SK-N-SH treated with all-trans-retinoic acid at 6 μM for 48 hours (cell line): ENCODE measurements around the gene MAEL.

Experiments used
- ATAC-seq: fragments of 200-7000 bp; cut with Tn5 transposase; 3 replicates; pipeline ENCODE4 v1.9.1; 2020; ENCODE audit warnings: mild to moderate bottlenecking, moderate library complexity
- ARNTL ChIP-seq: fragments of 450-650 bp; formaldehyde crosslinking; IDR thresholded peaks from 2 replicates; pipeline ENCODE4 v1.5.0; 2020; ENCODE audit warnings: low read depth, mild to moderate bottlenecking, moderate library complexity, borderline replicate concordance
- BACH2 ChIP-seq: fragments of 250-450 bp; sonication (Bioruptor Pico); IDR thresholded peaks from 2 replicates; pipeline ENCODE4 v1.9.0; 2021; ENCODE audit warnings: mild to moderate bottlenecking, borderline replicate concordance
- ESRRG ChIP-seq: fragments of 250-450 bp; sonication (Bioruptor Pico); IDR thresholded peaks from 2 replicates; pipeline ENCODE4 v1.6.1; 2021; ENCODE audit warnings: mild to moderate bottlenecking
- GLIS3 ChIP-seq: fragments of 250-450 bp; sonication (Bioruptor Pico); IDR thresholded peaks from 2 replicates; pipeline ENCODE4 v1.5.0; 2020; ENCODE audit warnings: mild to moderate bottlenecking, moderate library complexity
- OSR1 ChIP-seq: fragments of 250-450 bp; sonication (Bioruptor Pico); IDR thresholded peaks from 2 replicates; pipeline ENCODE4 v1.8.0; 2022; ENCODE audit warnings: moderate library complexity, mild to moderate bottlenecking, inconsistent platforms
- PPARA ChIP-seq: fragments of 250-450 bp; sonication (Bioruptor Pico); IDR thresholded peaks from 2 replicates; pipeline ENCODE4 v1.5.0; 2020; ENCODE audit warnings: mild to moderate bottlenecking, borderline replicate concordance
- RARB ChIP-seq: fragments of 250-450 bp; sonication (Bioruptor Pico); IDR thresholded peaks from 2 replicates; pipeline ENCODE4 v1.8.0; 2021; ENCODE audit warnings: mild to moderate bottlenecking, moderate library complexity
- ZC3H10 ChIP-seq: fragments of 250-450 bp; sonication (Bioruptor Pico); IDR thresholded peaks from 2 replicates; pipeline ENCODE4 v1.5.1; 2021; ENCODE audit warnings: mild to moderate bottlenecking, moderate library complexity
- ZFP3 ChIP-seq: fragments of 250-450 bp; sonication (Bioruptor Pico); IDR thresholded peaks from 2 replicates; pipeline ENCODE4 v1.5.0; 2020; ENCODE audit warnings: mild to moderate bottlenecking, moderate library complexity
- ZFP30 ChIP-seq: fragments of 450-650 bp; formaldehyde crosslinking; IDR thresholded peaks from 2 replicates; pipeline ENCODE4 v1.5.0; 2022; ENCODE audit warnings: mild to moderate bottlenecking, moderate library complexity
- ZNF565 ChIP-seq: fragments of 450-650 bp; formaldehyde crosslinking; conservative IDR thresholded peaks from 2 replicates; pipeline ENCODE4 v1.5.0; 2020; ENCODE audit warnings: low read depth, mild to moderate bottlenecking, moderate library complexity
- ZNF70 ChIP-seq: fragments of 450-650 bp; formaldehyde crosslinking; IDR thresholded peaks from 2 replicates; pipeline ENCODE4 v1.5.0; 2020; ENCODE audit warnings: mild to moderate bottlenecking, moderate library complexity
- ZNF8 ChIP-seq: fragments of 450-650 bp; formaldehyde crosslinking; IDR thresholded peaks from 2 replicates; pipeline ENCODE4 v1.5.0; 2020; ENCODE audit warnings: mild to moderate bottlenecking, moderate library complexity
- TF ChIP-seq, protein P1 (sequence below): fragments of 250-450 bp; sonication (Bioruptor Pico); IDR thresholded peaks from 2 replicates; pipeline ENCODE4 v1.8.0; 2020; ENCODE audit warnings: mild to moderate bottlenecking, moderate library complexity, borderline replicate concordance
- TF ChIP-seq, protein P2 (sequence below): fragments of 250-450 bp; sonication (Bioruptor Pico); IDR thresholded peaks from 2 replicates; pipeline ENCODE4 v1.5.1; 2021; ENCODE audit warnings: mild to moderate bottlenecking, moderate library complexity
- TF ChIP-seq, protein P3 (sequence below): fragments of 250-450 bp; sonication (Bioruptor Pico); IDR thresholded peaks from 2 replicates; pipeline ENCODE4 v1.5.1; 2020; ENCODE audit warnings: low read depth, mild to moderate bottlenecking, moderate library complexity
- TF ChIP-seq, protein P4 (sequence below): fragments of 250-450 bp; sonication (Bioruptor Pico); IDR thresholded peaks from 2 replicates; pipeline ENCODE4 v1.5.0; 2020; ENCODE audit warnings: mild to moderate bottlenecking, moderate library complexity

MAEL gene

DNA sequence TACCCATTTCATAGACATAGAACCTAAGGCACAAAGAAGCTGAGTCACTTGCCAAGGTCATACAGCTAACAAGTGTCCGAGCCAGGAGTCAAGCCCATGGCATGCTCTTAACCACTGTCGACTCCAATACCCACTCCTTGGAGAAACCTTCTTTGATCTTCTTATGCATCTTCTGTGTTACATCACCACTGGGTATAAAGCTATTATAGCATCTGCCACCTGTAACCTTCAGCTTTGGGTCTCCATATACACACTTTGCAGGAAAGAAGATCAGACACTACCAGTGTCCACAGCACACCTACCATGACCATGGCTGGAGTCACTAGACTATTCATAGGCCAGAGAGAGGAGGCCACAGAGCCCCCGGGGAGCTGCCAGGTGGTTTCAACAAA is 72.0 kb downstream of the MAEL start:
- TF ChIP-seq ZFP3 (CRISPR knock-in tag), result no peak
- no peak for TF ChIP-seq GLIS3 (CRISPR knock-in tag)
- TF ChIP-seq OSR1 (CRISPR knock-in tag), result no peak
- TF ChIP-seq, protein P1, sequence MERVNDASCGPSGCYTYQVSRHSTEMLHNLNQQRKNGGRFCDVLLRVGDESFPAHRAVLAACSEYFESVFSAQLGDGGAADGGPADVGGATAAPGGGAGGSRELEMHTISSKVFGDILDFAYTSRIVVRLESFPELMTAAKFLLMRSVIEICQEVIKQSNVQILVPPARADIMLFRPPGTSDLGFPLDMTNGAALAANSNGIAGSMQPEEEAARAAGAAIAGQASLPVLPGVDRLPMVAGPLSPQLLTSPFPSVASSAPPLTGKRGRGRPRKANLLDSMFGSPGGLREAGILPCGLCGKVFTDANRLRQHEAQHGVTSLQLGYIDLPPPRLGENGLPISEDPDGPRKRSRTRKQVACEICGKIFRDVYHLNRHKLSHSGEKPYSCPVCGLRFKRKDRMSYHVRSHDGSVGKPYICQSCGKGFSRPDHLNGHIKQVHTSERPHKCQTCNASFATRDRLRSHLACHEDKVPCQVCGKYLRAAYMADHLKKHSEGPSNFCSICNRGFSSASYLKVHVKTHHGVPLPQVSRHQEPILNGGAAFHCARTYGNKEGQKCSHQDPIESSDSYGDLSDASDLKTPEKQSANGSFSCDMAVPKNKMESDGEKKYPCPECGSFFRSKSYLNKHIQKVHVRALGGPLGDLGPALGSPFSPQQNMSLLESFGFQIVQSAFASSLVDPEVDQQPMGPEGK (CRISPR knock-in tag), result no peak
- no peak for TF ChIP-seq ZNF8 (CRISPR knock-in tag)
- TF ChIP-seq, protein P2, sequence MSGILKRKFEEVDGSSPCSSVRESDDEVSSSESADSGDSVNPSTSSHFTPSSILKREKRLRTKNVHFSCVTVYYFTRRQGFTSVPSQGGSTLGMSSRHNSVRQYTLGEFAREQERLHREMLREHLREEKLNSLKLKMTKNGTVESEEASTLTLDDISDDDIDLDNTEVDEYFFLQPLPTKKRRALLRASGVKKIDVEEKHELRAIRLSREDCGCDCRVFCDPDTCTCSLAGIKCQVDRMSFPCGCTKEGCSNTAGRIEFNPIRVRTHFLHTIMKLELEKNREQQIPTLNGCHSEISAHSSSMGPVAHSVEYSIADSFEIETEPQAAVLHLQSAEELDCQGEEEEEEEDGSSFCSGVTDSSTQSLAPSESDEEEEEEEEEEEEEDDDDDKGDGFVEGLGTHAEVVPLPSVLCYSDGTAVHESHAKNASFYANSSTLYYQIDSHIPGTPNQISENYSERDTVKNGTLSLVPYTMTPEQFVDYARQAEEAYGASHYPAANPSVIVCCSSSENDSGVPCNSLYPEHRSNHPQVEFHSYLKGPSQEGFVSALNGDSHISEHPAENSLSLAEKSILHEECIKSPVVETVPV (CRISPR knock-in tag), result no peak
- no peak for ATAC-seq

DNA sequence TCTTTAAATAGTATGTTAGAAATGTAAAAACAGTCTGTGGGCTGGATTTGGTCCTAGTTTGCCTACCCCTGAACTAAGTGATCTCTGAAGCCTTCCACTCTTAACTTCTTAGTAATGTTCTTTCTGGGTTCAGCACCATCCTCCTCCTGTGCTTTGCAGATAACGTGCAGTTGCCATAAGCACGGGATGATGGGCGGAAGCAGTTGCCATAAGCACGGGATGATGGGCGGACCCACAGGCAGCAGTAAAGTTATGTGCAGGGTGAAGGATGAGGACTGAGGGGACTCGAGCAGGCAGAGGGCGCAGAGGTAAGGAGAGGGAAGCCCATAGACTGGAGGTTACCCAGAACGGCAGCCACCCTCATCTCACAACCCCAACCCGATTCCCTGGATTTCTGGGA is 75.5 kb downstream of the MAEL start:
- no peak for ATAC-seq

DNA sequence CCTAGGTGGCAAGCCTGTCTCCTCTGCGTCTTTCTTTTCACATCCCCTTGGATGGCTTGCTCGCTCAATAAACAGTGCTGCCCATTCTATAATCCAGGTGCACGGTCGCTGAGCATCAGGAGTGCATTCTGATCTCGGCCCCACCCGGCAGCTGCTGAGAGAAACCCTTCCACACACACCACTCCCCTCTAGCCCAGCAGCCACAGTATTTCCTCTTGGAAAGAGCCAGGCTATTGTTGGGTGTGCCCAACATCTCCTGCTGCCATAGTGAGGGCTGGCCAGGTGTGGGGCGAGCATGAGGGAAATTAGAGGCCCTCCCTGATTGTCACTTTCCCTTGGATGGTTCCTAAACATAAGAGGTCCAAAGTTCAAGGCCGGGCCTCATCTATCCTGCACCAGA is 76.4 kb downstream of the MAEL start:
- no peak for ATAC-seq
- no peak for TF ChIP-seq RARB (CRISPR knock-in tag)
- no peak for TF ChIP-seq ZFP3 (CRISPR knock-in tag)
- no peak for TF ChIP-seq ESRRG (CRISPR knock-in tag)
- no peak for TF ChIP-seq ZNF70 (CRISPR knock-in tag)
- no peak for TF ChIP-seq ARNTL (CRISPR knock-in tag)
- no peak for TF ChIP-seq ZFP30 (CRISPR knock-in tag)
- TF ChIP-seq BACH2 (CRISPR knock-in tag), result no peak
- no peak for TF ChIP-seq ZNF565
- TF ChIP-seq, protein P3, sequence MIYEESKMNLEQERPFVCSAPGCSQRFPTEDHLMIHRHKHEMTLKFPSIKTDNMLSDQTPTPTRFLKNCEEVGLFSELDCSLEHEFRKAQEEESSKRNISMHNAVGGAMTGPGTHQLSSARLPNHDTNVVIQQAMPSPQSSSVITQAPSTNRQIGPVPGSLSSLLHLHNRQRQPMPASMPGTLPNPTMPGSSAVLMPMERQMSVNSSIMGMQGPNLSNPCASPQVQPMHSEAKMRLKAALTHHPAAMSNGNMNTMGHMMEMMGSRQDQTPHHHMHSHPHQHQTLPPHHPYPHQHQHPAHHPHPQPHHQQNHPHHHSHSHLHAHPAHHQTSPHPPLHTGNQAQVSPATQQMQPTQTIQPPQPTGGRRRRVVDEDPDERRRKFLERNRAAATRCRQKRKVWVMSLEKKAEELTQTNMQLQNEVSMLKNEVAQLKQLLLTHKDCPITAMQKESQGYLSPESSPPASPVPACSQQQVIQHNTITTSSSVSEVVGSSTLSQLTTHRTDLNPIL (CRISPR knock-in tag), result no peak
- TF ChIP-seq ZC3H10 (CRISPR knock-in tag), result no peak
- TF ChIP-seq, protein P2 (CRISPR knock-in tag), result no peak
- TF ChIP-seq, protein P4, sequence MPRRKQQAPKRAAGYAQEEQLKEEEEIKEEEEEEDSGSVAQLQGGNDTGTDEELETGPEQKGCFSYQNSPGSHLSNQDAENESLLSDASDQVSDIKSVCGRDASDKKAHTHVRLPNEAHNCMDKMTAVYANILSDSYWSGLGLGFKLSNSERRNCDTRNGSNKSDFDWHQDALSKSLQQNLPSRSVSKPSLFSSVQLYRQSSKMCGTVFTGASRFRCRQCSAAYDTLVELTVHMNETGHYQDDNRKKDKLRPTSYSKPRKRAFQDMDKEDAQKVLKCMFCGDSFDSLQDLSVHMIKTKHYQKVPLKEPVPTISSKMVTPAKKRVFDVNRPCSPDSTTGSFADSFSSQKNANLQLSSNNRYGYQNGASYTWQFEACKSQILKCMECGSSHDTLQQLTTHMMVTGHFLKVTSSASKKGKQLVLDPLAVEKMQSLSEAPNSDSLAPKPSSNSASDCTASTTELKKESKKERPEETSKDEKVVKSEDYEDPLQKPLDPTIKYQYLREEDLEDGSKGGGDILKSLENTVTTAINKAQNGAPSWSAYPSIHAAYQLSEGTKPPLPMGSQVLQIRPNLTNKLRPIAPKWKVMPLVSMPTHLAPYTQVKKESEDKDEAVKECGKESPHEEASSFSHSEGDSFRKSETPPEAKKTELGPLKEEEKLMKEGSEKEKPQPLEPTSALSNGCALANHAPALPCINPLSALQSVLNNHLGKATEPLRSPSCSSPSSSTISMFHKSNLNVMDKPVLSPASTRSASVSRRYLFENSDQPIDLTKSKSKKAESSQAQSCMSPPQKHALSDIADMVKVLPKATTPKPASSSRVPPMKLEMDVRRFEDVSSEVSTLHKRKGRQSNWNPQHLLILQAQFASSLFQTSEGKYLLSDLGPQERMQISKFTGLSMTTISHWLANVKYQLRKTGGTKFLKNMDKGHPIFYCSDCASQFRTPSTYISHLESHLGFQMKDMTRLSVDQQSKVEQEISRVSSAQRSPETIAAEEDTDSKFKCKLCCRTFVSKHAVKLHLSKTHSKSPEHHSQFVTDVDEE (CRISPR knock-in tag), result no peak
- no peak for TF ChIP-seq ZNF8 (CRISPR knock-in tag)
- TF ChIP-seq PPARA (CRISPR knock-in tag), result no peak

More for the DNA sequence above, 75.5 kb downstream of the MAEL start:
- TF ChIP-seq, protein P2 (CRISPR knock-in tag), result no peak
- TF ChIP-seq, all 23 proteins: peak for 0
